DND-41 (cell line): ENCODE data around the gene CALCR.

Experiments
- CTCF ChIP-seq: IDR thresholded peaks from 2 replicates; pipeline ENCODE4 v1.5.1; 2012; ENCODE audit warnings: borderline replicate concordance, low read length, moderate library complexity, mild to moderate bottlenecking; ENCODE audit not compliant: poor library complexity, severe bottlenecking; ENCODE audit errors: extremely low read depth
- EZH2 ChIP-seq: IDR thresholded peaks from 3 replicates; pipeline ENCODE4 v1.6.1; 2012; ENCODE audit warnings: borderline replicate concordance, low read depth, mild to moderate bottlenecking, moderate library complexity, low read length, inconsistent platforms; ENCODE audit not compliant: severe bottlenecking

GRCh38 chr7:93562106-93562505 lies 12.4 kb downstream of the CALCR start:
- TF ChIP-seq CTCF (no peak), EZH2 (no peak)
